Vagina (tissue), 2 donors: Measurements from ENCODE around the gene IQSEC1. TPM values are rescaled to one million over a fixed set of nuclear protein-coding genes. Genes with fewer than 3 reads are reported as not detected.

Experiments used
- DNase-seq, 2 donors: peaks; one replicate each; pipeline ENCODE4 v3.0.0-alpha.2; 2017; ENCODE audit errors: extremely low spot score in 2 of 2
- H3K27ac ChIP-seq: fragments of 200-600 bp; sonication (generic); one replicate; pipeline ENCODE4 v1.5.1; 2019
- H3K27me3 ChIP-seq: fragments of 200-600 bp; sonication (generic); one replicate; pipeline ENCODE4 v1.5.1; 2019
- H3K36me3 ChIP-seq, 2 donors: fragments of 200-600 bp; sonication (generic); one replicate each; pipeline ENCODE4 v1.5.1; 2017 to 2019
- H3K4me1 ChIP-seq: fragments of 200-600 bp; sonication (generic); one replicate; pipeline ENCODE4 v1.5.1; 2019
- H3K4me3 ChIP-seq, 2 donors: fragments of 200-600 bp; sonication (generic); 1 replicate in 1 of 2; 2 replicates in 1 of 2; pipeline ENCODE4 v1.5.1; 2016 to 2019
- H3K9me3 ChIP-seq: fragments of 200-600 bp; sonication (generic); one replicate; pipeline ENCODE4 v1.5.1; 2019
- CTCF ChIP-seq, 3 experiments: fragments of 450-650 bp in 2 of 3; fragments of 200-600 bp in 1 of 3; sonication (generic) in 1 of 3; IDR thresholded peaks; one replicate each; pipeline ENCODE4 v1.5.1; 2017 to 2019; ENCODE audit warnings: antibody characterized with exemption in 3 of 3, mild to moderate bottlenecking in 2 of 3, moderate library complexity in 2 of 3
- POLR2A ChIP-seq, 2 donors: fragments of 450-650 bp; IDR thresholded peaks; one replicate each; pipeline ENCODE4 v1.6.1; 2017; ENCODE audit warnings: antibody characterized with exemption in 2 of 2, mild to moderate bottlenecking in 2 of 2, moderate library complexity in 2 of 2
- POLR2AphosphoS5 ChIP-seq, 2 donors: sonication (generic); formaldehyde crosslinking; IDR thresholded peaks; one replicate each; pipeline ENCODE4 v1.9.0; 2017; ENCODE audit warnings: antibody characterized with exemption in 2 of 2, mild to moderate bottlenecking in 2 of 2, low read depth in 1 of 2; ENCODE audit not compliant: insufficient read depth in 1 of 2
- intact Hi-C: fragments of 100-400 bp; cut with DNase I; formaldehyde crosslinking; loops from one replicate; pipeline ENCODE4 v1.15.1; 2023
- total RNA-seq: library from RNA; depleted of rRNA; stranded (reverse); fragments of >200 nt; gene quantifications from one replicate; pipeline ENCODE4 v1.2.3, GENCODE V29; 2016

The IQSEC1 gene
- total RNA-seq, 1 donor from 2014 or later, result 34.9 TPM

- intact Hi-C loops, result no loop called here
- H3K36me3 ChIP-seq, result no peaks in the 10 kb centered on the region
- TF ChIP-seq POLR2A (IDR thresholded peaks at IDR 0.05), result no peak
- TF ChIP-seq CTCF (IDR thresholded peaks at IDR 0.05), result no peak
- TF ChIP-seq POLR2AphosphoS5 (IDR thresholded peaks at IDR 0.05; ENCODE audit: insufficient read depth in 1 of 2, low read depth in 1 of 2), result no peak
- DNase-seq, result no peak
- H3K27ac ChIP-seq, result no peak overlapping the region
- no peaks in the 10 kb centered on the region for H3K9me3 ChIP-seq
- H3K27me3 ChIP-seq, result no peaks in the 10 kb centered on the region
- peaks cover 8% of the 10 kb centered on the region for H3K4me1 ChIP-seq
- no peak overlapping the region for H3K4me3 ChIP-seq
Observed at GRCh38 chr3:13030684-13031083, 42.5 kb downstream of the IQSEC1 start.

- Histone ChIP-seq H3K9me3 (no peaks in the 10 kb centered on the region), H3K4me1 (peaks cover 2% of the 10 kb centered on the region), H3K4me3 (no peak overlapping the region), H3K36me3 (no peaks in the 10 kb centered on the region), H3K27me3 (no peaks in the 10 kb centered on the region), H3K27ac (no peak overlapping the region)
- DNase-seq, result no peak
- no peak for TF ChIP-seq POLR2AphosphoS5 (IDR thresholded peaks at IDR 0.05; ENCODE audit: insufficient read depth in 1 of 2, low read depth in 1 of 2)
- no peak for TF ChIP-seq POLR2A (IDR thresholded peaks at IDR 0.05)
- no peak for TF ChIP-seq CTCF (IDR thresholded peaks at IDR 0.05)
- intact Hi-C loops, result no loop called here
Observed at GRCh38 chr3:13028010-13028821, 45.0 kb downstream of the IQSEC1 start.

GRCh38 chr3:13027154-13027553 is 46.1 kb downstream of the IQSEC1 start:
- H3K9me3 ChIP-seq, result no peaks in the 10 kb centered on the region
- no peak overlapping the region for H3K27ac ChIP-seq
- TF ChIP-seq POLR2A (IDR thresholded peaks at IDR 0.05) (no peak), CTCF (IDR thresholded peaks at IDR 0.05) (no peak), POLR2AphosphoS5 (IDR thresholded peaks at IDR 0.05; ENCODE audit: insufficient read depth in 1 of 2, low read depth in 1 of 2) (no peak)

GRCh38 chr3:13026534-13026933 is 46.7 kb downstream of the IQSEC1 start:
- Histone ChIP-seq H3K9me3 (no peaks in the 10 kb centered on the region), H3K27me3 (no peaks in the 10 kb centered on the region), H3K4me3 (no peak overlapping the region), H3K4me1 (peaks cover 19% of the 10 kb centered on the region), H3K27ac (no peak overlapping the region), H3K36me3 (no peaks in the 10 kb centered on the region)
- DNase-seq, result no peak
- intact Hi-C loops, result no loop called here
- TF ChIP-seq POLR2AphosphoS5 (IDR thresholded peaks at IDR 0.05; ENCODE audit: insufficient read depth in 1 of 2, low read depth in 1 of 2) (no peak), POLR2A (IDR thresholded peaks at IDR 0.05) (no peak), CTCF (IDR thresholded peaks at IDR 0.05) (no peak)

More at GRCh38 chr3:13027154-13027553, 46.1 kb downstream of the IQSEC1 start:
- Histone ChIP-seq H3K36me3 (no peaks in the 10 kb centered on the region), H3K27me3 (no peaks in the 10 kb centered on the region), H3K4me1 (peaks cover 12% of the 10 kb centered on the region), H3K4me3 (no peak overlapping the region)
- no peak for DNase-seq
- intact Hi-C loops, result no loop called here
